ENCODE data around the gene CGB8.
"Not testable (repeated sequence)": the region's sequence is repeated elsewhere in the genome, so short reads cannot be mapped to it uniquely, and the experiment has no call there.

The CGB8 gene

DNA sequence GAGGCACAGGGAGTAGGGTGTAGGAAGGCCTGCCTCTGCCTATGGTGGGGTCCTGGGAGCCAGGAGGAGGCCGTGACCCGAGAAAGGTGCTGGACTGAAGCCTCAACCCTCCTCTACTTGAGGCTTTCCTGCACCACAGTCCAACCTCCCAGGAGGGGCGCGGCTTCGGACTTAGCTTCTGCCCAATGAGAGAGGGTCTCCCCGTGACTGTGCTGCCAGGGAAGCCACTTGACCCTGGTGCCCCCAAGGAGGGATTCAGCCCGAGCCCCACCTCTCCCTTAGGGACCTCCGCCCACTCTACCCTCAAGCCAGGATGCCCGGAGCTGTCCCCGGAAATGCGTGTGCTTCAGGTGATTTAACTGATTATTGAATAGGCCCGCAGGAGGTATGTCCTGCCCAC, at the start of gene CGB8:
Gene CGB8, minus strand, starts transcription at position 101 of the 400 bp plus-strand sequence. CDS start 372 bp downstream, outside the sequence.
- not testable (repeated sequence) for DNase-seq (ENCODE audit: low read depth)

DNA sequence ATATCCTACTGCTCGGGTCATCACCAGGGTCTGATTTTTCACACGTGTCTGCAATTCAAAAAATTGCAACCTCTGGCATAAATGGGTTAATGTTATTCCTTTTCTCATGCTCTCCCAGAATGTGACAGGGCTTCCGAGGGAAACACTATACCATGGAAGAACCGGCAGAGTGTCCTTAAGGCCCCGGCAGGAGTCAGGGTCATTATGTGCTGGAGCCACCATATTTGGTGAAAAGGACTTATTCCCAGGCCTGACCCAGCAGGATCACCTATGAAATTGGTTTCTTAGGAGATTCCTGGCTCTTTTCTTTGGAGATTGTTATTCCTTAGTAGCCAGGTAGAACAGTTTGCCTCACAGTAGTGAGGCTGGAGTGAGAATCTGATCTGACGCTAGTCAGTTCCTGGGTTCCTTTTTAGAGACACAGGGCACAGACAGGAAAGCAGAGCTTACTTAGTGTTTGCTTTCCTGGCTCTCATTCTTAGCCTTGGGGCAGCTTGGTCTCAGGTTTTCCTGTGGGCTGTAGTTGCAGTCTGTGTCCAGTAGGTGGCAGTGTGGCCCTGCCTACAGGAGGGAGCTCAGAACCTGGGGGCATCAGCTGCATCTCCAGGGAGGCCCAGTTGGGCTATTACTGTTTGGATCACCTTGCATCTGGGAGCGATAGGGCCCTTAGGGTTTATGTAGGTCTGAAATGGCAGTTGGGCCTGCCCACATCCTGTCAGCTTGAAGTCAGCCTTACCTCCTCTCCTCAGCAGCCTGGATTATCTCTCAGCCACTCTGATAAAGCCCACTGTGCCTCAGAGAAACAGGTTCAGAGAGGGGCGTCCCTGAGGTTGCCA, 48.8 kb upstream of the CGB8 start:
- DNase-seq (ENCODE audit: low read depth): peak; percentile 61

DNA sequence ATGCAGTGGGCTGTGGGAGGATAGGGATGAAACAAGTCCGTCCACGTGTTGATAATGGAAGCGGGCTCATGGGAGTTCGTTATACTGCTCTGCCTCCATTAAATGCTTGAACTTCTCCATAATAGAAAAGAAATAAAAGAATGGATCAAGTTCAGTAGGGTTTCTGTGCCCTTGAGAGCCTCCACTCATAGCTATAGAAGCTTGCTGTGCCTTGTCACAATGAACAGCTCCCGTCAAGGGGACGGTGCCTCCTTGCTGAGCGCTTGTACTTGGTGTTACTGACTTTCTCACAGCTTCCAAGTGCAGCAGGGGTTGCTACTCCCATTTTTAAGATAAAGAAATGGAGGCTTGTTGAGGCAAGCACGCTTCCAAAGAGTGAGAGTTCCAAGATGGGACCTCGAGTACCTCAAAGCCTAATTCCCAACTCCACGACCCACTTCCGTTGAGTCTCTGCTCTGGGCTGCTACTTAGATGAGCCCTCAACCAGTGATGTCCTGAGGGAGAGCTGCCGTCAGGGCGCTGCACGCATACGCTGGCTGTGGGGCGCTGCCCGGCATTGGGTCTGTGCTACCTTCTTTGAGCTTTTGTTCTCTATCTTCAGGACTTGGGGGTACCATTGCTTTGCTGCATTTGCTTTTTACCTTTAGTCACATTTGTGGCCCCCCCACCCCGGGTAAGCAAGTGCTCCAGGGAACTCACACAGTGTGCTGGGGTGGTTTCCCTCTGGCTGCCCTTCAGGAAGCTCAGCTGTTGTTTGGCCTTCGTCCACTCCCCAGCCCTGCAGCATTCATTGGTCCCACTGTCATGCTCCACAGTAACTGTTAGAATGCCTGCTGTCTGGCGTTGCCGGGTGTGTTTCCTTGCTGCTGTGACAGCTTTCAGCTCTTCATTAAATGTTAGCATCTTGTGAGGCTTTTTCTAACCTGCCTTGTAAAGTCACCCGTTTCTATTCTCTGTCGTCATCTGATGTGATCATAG, 45.9 kb upstream of the CGB8 start:
- DNase-seq (ENCODE audit: low read depth): no peak

- DNase-seq (ENCODE audit: low read depth): no peak
Measured at GRCh38 chr19:49092686-49093085, 43.8 kb upstream of the CGB8 start.

DNA sequence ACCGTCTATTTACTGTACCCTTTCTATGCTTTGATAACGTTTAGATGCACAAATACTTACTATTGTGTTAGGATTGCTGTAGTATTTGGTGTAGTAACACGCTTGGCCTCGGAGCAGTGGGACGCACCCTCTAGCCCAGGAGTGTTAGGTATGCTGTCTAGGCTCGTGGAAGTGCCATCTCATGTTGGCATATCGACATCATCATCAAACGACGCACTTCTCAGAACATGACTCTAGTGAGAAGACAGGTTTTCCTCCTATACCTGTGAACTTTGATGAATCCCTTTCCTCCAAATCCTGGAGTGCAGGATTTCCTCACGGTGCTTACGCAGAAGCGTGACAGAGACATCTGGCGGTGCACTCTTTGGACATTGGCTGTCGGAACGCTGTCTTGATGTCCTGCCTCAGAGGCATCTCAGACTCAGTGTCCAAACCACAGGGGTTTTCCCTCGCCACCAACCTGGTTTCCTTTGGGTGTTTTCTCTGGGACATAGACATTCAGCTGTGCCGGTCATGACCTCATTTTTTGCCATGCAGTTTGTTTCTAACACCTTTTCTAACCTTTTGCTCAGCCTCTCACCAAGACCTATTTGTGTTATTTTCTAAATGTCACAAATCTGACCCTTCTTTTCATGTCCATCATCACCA, 42.6 kb upstream of the CGB8 start:
- no peak for DNase-seq (ENCODE audit: low read depth)

DNA sequence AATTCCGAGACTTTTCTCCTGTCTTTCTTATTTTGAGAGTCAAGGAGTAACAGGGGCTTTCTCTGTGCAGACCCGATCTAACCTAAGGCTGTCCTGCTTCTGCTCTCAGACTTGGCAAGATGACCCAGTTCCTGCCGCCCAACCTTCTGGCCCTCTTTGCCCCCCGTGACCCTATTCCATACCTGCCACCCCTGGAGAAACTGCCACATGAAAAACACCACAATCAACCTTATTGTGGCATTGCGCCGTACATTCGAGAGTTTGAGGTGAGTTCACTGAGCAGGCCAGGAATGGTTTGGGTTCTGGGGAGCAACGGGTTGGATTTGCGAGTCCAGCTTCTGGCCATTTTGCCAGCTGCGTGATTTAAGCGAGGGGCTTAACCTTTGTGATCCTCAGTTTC, 37.4 kb upstream of the CGB8 start:
- no peak for DNase-seq (ENCODE audit: low read depth)

DNA sequence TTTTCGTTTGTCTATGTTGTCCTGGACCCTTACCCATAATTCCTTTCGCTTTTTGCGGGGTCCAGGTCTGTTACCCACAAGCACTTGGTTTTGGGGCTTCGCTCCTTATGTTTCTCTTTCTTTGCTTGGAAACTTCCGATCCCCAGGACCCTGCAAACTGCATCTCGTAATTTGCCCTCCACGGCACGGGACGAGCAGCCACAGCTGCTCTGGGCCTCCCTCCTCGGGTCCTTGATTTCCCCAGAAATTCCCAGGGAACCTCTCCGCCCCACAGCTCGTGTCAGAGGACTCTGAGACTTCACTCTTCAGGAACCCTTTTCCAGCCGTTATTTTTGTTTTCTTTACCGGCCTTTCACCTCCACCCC, 36.9 kb upstream of the CGB8 start:
- DNase-seq (ENCODE audit: low read depth): no peak

DNA sequence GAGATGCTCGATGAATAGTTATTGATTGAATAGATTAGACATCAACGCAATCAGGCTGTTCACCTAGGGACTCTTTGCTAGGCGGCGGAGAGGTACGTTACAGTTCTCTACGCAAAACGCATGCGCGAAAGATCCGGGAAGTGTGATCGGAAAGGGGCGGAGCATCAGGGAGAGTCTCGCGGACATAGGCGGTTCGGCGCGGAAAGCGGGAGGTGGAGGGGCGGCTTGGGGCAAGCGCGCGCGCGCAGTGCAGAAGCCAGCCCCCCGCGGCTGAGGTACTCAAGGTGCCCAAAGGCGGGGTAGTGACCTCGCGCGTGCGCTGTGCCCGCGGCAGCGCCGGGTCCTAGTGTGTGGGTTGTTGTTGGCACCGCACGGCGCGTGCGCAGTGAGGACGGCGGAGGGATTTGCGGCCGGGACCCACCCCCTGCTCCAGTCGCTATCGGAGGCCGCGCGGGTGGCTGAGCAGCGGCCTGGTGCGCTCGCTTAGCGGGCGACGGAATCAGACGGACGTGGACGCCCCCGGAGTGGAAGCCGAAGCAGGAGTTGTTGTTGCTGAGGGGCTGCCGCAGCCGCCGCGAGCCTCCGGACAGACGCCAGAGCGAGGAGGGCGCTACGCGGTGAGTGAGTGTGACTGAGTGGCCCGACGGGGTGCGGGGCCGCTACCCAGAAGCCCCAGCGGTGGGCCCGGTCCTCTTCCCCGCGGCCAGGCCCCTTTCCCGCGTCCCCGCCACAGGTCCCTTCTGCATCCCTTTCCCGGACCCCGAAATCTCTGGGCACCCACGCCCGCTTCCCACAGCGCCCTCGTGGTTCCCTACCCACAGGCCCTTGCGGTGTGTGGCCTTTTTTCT, 36.3 kb upstream of the CGB8 start, which contains the start of gene SNRNP70:
Gene SNRNP70, plus strand, starts transcription at position 432 of the 848 bp plus-strand sequence. CDS start 964 bp downstream, outside the sequence.
- DNase-seq (ENCODE audit: low read depth): peak; percentile 98

DNA sequence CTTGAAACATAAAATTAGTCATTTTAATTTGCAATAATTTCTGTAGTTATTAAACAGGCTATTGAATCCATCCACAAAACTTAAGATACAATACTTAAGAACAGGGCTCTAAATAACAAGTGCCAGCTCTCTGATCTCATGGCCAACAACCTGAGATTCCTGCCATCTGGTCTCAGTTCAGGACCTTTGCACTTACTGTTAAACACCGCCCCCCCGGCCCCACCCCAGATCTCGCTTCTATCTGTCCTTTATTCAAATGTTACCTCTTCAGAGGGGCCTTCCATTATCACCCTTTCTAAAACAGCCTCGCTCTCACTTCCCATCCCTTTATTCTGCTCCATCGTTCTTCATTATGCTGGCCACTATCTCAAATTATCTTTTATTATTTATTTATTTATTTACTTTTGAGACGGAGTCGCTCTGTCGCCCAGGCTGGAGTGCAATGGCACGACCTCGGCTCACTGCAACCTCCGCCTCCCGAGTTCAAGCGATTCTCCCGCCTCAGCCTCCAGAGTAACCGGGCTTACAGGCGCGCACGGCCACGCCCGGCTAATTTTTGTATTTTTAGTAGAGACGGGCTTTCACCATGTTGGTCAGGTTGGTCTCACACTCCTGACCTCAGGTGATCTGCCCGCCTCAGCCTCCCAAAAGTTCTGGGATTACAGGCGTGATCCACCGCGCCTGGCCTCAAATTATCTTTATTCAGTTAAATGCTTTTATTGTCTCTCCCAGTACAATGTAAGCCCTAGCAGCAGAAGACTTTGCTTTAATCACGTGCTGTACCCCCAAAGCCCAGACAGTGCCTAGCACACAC, 35.5 kb upstream of the CGB8 start:
- DNase-seq (ENCODE audit: low read depth): no peak

- no peak for DNase-seq (ENCODE audit: low read depth)
Measured at GRCh38 chr19:49081273-49081672, 32.4 kb upstream of the CGB8 start.

- no peak for DNase-seq (ENCODE audit: low read depth)
Measured at GRCh38 chr19:49080392-49080791, 31.5 kb upstream of the CGB8 start.

- not testable (repeated sequence) for DNase-seq (ENCODE audit: low read depth)
Measured at GRCh38 chr19:49074869-49075268, 26.0 kb upstream of the CGB8 start.

DNA sequence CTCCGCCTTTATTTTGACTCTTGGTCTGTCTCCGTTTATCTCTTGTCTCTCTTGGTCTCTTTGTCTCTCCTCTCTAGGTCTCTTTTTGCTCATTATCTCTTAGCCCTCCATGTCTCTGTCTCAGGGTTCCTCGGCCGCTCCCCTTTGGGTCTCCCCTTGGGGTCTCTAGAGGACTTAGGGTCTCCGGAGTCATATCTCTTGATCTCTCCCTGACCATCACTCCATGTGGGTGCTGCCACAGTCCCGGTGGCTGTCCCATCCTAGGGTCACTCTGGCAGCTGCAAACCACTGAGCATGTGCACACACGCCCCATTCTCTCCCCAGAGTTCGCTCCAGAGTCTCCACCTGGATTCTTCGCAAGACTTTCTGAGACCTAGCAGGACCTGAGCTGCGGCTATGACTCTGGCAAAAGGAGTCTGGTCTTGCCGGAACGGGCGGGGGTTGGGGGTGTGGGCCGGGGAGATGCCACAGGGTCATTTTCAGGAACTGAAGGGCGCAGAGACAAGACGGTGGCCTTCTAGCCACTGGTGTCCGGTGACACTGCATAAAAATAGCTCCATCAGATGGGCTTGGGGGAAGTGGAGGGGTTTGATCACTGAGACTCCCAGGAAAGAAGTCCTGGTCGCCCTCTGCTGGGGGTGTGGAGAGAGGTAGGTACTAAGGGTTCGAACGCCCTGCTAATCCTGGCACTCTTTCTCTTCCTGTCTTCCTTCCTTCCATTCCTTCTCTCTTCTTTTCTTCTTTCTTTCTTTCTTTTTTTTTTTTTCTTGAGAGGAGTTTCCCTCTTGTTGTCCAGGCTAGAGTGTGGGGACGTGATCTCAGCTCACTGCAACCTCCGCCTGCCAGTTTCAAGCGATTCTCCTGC, 24.8 kb upstream of the CGB8 start:
- DNase-seq (ENCODE audit: low read depth): no peak

- DNase-seq (ENCODE audit: low read depth): no peak
Measured at GRCh38 chr19:49071860-49072547, 23.1 kb upstream of the CGB8 start.

- DNase-seq (ENCODE audit: low read depth): no peak
Measured at GRCh38 chr19:49070416-49070815, 21.5 kb upstream of the CGB8 start.

- no peak for DNase-seq (ENCODE audit: low read depth)
Measured at GRCh38 chr19:49069026-49069425, 20.1 kb upstream of the CGB8 start.

- no peak for DNase-seq (ENCODE audit: low read depth)
Measured at GRCh38 chr19:49067554-49067953, 18.6 kb upstream of the CGB8 start.

- DNase-seq (ENCODE audit: low read depth): no peak
Measured at GRCh38 chr19:49065905-49066512, 17.1 kb upstream of the CGB8 start.

All from activated T-cell treated with anti-CD3 and anti-CD28 coated beads for 1 hour (primary cell).